ENCODE measurements around the gene MAP6D1.

MAP6D1 gene

GRCh38 chr3:183823963-183824362 is 1.4 kb downstream of the MAP6D1 start:
- DNase-seq (ENCODE audit: low read depth) = no peak

DNA sequence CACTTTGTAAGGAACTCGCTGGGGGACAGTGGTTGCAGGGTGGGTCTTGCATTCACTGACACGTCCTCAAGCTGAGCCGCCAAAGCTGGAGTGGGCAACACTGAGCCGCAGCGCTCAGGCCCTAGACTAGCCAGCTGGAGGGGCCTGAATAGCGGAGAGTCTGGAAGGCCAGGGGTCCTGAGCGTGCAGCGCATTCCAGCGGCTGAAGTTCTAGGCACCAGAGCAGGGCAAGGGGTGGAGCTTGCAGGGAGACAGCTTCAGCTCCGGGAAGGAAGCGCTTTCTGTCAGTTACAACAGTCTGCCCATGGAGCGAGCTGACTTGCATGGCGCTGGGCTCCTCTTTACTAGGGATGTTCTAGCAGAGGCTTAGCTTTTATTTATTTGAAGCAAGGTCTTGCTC is 2.7 kb downstream of the MAP6D1 start:
- no peak for DNase-seq (ENCODE audit: low read depth)

DNA sequence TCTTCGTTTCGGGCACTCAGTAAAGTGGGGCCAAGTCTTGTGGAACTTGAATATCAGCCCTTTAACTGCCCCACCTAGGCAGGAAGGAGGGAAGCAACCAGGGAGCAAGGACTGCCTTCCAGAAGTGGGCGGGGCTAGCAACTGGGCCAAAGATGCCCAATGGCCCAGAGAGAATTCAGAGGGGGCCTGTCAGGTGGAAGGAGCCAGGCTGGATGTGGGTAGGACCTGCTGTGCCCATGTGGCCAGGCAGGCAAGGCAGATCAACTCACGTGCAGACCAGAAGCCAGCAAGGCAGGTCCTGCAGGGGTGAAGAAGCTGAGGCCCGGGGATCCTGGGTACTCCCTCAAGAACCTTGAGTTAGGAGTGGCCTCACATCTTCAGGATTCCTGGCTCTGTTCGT is 5.5 kb downstream of the MAP6D1 start:
- DNase-seq (ENCODE audit: low read depth) = no peak

- DNase-seq (ENCODE audit: low read depth) = no peak
Observed at GRCh38 chr3:183818706-183819624, 6.4 kb downstream of the MAP6D1 start.

- DNase-seq (ENCODE audit: low read depth) = no peak
Observed at GRCh38 chr3:183818041-183818620, 7.2 kb downstream of the MAP6D1 start.

- no peak for DNase-seq (ENCODE audit: low read depth)
Observed at GRCh38 chr3:183817639-183818038, 7.7 kb downstream of the MAP6D1 start.

- DNase-seq (ENCODE audit: low read depth) = no peak
Observed at GRCh38 chr3:183816681-183817510, 8.5 kb downstream of the MAP6D1 start.

DNA sequence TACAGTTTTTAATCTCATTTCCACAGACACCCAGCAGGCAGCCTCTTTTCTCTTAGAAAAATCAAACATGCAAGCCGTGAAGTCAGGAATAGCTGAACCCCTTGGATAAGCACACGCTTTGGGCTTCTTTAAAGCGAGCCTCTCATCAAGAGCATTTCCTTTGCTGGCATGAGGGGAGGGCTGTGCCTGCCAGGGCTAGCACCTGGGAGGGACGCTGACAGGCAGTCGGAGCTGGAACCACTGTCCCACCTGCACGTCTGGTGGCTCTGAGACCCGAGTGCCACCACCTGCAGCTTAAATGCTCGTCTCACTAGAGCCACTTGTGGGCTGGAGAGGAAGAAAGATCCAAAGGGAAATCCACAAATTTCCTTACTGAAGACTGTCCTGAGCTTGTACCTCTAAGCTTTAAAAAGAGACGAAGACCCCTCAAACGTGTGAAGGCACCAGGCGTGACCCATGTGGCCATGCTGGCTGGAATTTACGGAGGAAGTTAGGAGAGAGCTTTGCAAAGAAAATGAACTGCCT is 9.4 kb downstream of the MAP6D1 start:
- no peak for DNase-seq (ENCODE audit: low read depth)

DNA sequence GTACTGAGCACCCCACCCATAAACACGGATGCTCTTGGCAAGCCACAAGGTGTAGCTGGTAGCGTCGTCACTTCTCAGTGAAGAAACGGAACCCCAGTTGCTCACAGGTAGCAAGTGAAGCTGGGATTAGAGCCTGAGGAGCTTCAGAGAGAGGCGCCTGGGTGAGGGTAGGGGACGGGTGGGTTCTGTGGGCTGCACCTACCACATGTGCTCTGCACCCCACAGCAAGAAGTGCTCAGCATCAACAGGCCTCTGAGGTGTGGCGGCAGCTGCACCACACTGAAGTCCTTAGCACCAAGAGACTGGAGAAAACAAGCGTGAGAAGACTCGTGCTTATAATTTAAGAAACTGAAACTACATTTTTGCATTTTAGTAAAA is 9.8 kb downstream of the MAP6D1 start:
- DNase-seq (ENCODE audit: low read depth) = no peak

GRCh38 chr3:183814240-183814639 is 11.1 kb downstream of the MAP6D1 start:
- no peak for DNase-seq (ENCODE audit: low read depth)

DNA sequence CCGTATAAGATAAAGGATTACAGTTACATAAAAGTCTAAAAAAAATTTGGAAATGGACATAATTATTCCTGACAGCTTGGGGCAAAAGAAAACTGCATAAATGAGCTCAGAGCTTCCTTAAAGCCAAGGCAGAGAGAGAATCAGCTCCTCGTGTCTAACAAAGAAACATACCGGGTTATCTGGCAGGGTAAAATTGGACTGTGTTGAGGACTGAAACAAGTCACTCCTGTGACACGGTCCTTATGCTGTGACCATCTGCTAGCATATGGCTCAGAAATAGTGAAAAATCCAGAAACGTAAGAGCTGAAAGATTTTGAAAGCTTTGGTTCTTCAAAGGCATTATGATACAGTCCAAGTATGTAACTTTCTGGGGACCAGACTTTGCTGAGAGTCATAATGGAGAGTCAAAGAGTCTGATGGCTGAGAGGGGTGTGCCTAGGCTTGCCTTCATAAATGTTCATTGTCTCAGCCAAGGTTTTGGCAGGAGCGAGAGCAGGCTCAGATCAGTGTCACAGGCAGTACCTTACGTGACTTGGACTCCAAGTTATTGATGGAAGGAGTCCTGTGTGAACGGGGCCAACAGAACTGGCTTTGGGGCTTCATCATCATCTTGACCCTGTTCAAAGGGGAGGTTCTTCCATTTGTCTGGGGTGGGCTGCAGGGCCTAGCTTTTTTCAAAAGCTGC is 12.5 kb downstream of the MAP6D1 start:
- no peak for DNase-seq (ENCODE audit: low read depth)

DNA sequence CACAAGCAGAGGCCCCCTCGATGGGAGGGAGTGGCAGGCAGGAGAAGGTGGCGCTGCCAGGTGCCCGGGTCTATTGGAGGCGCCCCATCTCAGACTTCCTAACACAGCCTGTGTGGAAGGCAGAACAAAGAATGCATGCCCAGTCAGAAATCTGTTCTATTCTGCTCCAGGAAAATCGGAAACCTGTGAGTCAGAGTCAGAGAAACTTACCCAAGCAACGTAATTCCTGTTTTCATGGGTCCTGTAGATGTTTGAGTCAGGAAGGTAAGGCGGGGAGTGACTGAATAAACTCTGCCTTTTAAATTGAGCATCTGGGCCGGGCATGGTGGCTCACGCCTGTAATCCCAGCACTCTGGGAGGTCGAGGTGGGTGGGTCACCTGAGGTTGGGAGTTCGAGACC is 13.7 kb downstream of the MAP6D1 start:
- no peak for DNase-seq (ENCODE audit: low read depth)

- DNase-seq (ENCODE audit: low read depth) = no peak
Observed at GRCh38 chr3:183810643-183811594, 14.5 kb downstream of the MAP6D1 start.

DNA sequence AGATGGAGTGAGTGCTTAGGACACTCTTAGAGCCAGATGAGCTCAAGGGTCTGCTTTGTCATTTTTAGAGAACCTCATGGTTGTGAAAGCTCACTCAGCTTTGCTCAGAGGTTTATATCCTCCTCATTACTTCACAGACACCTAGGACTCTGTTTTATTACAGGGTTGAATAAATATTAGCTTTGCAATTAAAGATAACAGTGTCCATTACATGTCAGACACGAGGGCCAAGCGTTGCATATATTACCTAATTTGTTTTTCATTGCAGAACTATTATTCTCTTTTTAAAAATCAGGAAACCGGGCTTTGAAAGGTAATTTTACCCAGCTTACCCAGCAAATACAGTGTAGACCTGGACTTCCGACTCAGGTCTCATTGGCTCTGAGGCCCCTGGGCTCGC is 16.1 kb downstream of the MAP6D1 start:
- DNase-seq (ENCODE audit: low read depth) = no peak

GRCh38 chr3:183808355-183808754 is 17.0 kb downstream of the MAP6D1 start:
- DNase-seq (ENCODE audit: low read depth) = no peak

GRCh38 chr3:183807881-183808280 is 17.5 kb downstream of the MAP6D1 start:
- DNase-seq (ENCODE audit: low read depth) = no peak

DNA sequence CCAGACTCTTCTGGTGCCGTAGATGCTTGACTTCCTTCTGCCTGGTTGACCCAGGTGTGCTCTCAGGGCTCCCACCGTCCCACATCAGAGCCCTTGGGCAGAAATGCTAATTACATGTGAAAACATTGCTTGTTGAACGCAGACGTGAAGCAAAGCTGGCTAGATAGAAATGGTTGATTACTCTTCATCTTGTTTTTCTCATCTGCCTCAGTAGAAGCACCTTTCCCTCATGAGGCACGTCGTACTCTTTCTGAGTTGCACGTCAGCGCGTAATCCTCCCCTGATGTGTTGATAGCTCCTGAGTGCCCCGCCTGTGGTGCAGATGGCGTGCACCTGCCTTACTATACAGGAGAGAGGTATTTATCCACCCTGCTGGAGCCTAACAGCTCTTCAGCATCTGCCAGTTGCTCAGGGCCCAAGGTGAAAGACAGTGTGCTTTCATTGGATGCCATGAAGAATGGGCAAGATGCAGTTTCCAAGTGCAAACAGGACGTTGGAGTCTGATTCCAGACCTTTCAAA is 18.1 kb downstream of the MAP6D1 start:
- no peak for DNase-seq (ENCODE audit: low read depth)

- DNase-seq (ENCODE audit: low read depth) = no peak
Observed at GRCh38 chr3:183802989-183803388, 22.4 kb downstream of the MAP6D1 start.

DNA sequence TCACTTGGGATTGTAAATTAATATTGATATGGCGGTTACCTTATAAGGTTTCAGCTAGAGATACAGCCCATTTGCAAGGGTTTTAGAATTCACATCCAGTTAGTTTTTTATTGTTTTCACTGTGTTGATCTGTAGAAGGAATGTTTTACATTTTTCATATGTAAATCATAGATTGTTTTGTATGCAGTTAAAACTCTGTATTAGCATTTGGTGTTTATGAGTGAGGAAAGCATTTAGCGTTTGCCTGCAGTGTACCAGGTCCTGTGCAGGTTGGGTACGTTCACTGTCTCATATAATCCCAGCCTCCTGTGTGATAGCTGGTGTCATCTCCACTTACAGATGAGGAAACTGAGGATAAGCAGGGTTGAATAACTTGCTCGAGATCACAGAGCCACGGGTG is 23.8 kb downstream of the MAP6D1 start:
- DNase-seq (ENCODE audit: low read depth) = no peak

- no peak for DNase-seq (ENCODE audit: low read depth)
Observed at GRCh38 chr3:183800243-183800863, 25.0 kb downstream of the MAP6D1 start.

All from HS-5 (cell line).